Frontal cortex (tissue), 4 donors: ENCODE results near the gene NTMT1. TPM values are rescaled to one million over a fixed set of nuclear protein-coding genes. Genes with fewer than 3 reads are reported as not detected.

ENCODE experiments used
- DNase-seq, 2 donors: peaks; one replicate each; pipeline ENCODE4 v3.0.0; 2012; ENCODE audit warnings: low spot score in 2 of 2
- FAIRE-seq: peaks from 2 replicates; lab custom pipeline; 2012; peaks lifted over from hg19 to GRCh38; lab: Jason Lieb, UNC
- total RNA-seq: library from RNA; depleted of rRNA; stranded (reverse); fragments of >200 nt; gene quantifications from one replicate; pipeline ENCODE4 v1.2.3, GENCODE V29; 2014
- donor health status: control.
- donor health status: control.
- donor health status: control.

The NTMT1 gene
- total RNA-seq, 1 donor from 2014 or later: 11.4 TPM

GRCh38 chr9:129596541-129597331, 29.2 kb upstream of the NTMT1 start:
- FAIRE-seq (no peak), DNase-seq (peak in 1 of 2 donors; percentile 52)

DNA sequence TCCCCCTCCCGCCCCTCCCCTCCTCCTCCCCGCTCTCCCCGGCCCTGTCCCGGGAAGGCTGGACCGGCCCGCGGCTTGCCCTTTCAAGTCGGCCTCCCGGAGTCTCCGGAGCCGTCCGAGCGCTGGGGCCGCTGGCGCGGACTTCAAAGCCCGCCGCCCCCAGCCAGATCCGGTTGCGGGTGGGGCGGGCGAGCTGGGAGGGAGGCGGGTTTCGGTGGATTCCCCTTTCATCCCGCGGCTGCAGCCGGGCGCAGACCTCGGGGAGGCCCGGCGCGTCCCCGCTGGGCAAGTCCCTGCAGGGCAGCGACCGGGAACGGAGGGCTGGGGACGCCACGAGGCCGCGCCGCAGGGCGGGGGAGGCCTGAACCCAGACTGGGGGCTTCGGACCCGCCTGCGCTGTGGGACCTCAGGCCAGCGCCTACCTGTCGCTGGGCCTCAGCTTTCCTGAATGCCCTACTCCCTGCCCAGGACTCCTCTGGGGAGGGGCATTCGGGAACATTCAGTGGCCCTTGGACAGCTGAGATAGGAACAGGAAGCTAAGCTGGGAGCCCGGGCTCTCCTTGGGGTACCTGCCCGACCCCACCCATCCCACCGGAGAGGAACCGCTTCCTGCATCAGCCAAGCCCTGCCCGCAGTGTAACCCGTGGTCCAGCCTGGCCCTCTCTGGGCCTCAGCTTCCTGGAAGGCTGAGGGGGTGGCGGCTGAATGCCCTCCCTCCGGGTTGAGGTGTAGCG, 28.4 kb upstream of the NTMT1 start:
- FAIRE-seq: no peak
- peak in 1 of 2 donors; percentile 65 for DNase-seq

- FAIRE-seq (no peak), DNase-seq (no peak)
Observed at GRCh38 chr9:129598089-129598596, 27.8 kb upstream of the NTMT1 start.

DNA sequence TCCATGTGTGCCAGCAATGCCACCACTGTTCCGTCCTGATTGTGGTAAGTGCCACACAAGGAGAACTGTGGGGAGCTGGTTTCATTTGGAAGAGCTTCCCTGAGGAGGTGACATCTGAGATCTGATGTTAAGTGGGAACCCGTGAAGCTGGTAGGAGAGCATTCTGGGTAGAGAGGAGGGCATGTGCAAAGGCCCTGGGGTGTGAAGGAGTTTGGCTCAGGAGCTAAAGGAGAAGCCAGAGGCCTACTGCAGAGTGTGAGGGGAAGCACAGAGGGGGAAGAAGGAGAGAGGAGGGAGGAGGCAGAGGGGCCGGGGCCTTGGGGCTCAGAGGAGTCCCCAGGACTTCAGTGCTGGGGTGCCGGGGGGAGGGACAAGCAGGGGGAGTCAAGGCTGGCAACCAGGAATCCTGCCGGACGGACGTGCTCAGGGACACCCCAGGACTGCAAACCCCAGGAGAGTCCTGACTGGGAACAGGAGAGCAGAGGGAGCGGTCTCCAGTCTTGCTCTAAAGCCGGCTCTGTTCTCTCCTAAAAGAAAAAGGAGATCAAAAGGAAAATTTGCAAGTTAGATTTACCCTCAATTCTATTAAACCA, 24.8 kb upstream of the NTMT1 start:
- FAIRE-seq (no peak), DNase-seq (no peak)

GRCh38 chr9:129602598-129603415, 23.2 kb upstream of the NTMT1 start:
- DNase-seq: no peak
- FAIRE-seq: no peak

DNA sequence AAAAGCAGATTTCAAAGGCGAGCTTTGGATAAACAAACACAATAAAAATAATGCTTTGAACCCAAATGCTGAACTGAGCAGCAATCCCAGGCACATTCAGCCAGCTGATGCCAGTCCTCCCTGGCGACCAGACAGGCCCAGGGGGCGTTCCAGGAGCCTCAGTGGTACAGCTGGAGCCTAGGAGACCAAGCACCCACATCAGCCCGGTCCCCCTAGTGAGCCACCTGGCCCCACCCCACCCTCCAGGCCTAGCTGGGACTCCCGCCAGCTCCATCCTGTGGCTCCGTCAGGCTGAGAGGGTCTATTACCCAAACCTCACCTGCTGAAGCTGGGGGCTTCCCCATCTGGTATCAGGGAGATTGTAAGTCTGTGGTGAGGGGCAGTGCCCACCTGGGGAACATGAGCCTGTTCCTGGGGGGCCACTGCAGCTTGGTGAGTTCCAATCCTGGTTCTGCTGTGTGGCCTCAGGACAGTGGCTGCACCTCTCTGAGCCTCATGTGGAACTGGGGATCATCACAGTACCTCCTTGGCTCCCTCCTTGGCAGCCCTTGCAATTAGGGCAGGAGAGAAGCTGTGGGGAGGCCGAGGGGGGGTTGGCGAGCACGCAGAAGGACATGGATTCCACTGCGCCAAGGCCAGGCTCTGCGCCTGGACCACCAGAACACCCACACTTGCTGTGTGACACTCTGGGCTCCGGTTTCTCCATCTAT, 21.8 kb upstream of the NTMT1 start:
- DNase-seq: no peak
- no peak for FAIRE-seq

GRCh38 chr9:129604766-129605163, 21.2 kb upstream of the NTMT1 start:
- FAIRE-seq: no peak

GRCh38 chr9:129606161-129607026, 19.6 kb upstream of the NTMT1 start:
- no peak for FAIRE-seq
- DNase-seq: no peak

More at GRCh38 chr9:129604766-129605163, 21.2 kb upstream of the NTMT1 start:
- DNase-seq: no peak

DNA sequence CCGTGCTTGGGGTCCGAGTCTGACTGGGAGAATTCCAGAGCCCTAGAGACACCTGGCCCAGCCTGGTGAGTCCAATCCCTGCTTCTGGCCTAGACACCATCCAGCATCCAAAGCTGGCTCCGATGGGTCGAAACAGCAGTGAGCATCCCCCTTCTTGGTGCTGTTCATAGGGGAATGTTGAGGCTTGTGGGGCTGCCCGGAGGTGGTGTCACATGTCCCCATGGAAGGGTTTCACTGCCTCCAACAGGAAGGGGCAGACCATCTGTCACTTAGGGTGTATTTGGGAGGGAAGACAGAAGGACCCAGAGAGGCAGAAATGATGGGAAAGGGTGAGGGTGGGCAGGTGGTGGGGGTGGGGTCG, 19.0 kb upstream of the NTMT1 start:
- FAIRE-seq (no peak), DNase-seq (no peak)

GRCh38 chr9:129608561-129609481, 17.1 kb upstream of the NTMT1 start:
- DNase-seq (no peak), FAIRE-seq (no peak)

DNA sequence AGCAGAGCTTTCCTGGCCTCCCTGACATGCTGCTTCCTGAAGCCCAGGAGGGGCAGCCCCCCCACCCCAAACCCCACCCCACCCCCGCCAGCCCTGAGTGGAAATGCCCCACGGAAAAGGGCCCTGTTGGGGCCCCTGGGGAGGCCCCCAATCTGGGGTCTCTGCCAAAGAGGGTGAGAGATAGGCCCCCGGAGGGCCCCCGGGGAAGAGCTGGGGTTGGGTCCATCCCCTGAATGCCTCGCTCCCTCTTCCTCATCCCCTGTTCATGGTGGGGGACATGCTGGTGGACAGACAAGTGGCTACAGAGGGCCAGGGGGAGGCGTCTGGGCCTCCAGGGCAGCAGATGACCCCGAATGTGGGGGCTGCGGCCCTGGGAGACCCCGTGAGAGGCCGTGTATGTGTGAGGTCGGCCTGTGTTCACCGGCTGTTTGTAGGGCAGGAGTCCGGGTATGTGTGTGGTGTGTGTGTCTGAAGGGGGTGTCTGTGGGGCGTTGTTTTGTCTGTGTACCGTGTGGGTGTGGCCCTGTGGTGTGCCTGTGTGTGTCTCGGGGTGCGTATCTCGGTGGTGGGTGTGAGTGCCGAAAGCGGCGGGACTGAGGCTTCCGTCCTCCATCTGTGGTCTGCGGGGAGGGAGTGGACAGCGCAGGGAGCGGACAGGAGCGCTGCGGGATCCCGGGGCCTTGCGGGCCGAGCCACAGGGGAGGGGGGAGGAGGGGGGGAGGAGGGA, 16.3 kb upstream of the NTMT1 start:
- FAIRE-seq: no peak
- peak in 1 of 2 donors; percentile 67 for DNase-seq

- FAIRE-seq (no peak), DNase-seq (no peak)
Observed at GRCh38 chr9:129610213-129610472, 15.8 kb upstream of the NTMT1 start.

DNA sequence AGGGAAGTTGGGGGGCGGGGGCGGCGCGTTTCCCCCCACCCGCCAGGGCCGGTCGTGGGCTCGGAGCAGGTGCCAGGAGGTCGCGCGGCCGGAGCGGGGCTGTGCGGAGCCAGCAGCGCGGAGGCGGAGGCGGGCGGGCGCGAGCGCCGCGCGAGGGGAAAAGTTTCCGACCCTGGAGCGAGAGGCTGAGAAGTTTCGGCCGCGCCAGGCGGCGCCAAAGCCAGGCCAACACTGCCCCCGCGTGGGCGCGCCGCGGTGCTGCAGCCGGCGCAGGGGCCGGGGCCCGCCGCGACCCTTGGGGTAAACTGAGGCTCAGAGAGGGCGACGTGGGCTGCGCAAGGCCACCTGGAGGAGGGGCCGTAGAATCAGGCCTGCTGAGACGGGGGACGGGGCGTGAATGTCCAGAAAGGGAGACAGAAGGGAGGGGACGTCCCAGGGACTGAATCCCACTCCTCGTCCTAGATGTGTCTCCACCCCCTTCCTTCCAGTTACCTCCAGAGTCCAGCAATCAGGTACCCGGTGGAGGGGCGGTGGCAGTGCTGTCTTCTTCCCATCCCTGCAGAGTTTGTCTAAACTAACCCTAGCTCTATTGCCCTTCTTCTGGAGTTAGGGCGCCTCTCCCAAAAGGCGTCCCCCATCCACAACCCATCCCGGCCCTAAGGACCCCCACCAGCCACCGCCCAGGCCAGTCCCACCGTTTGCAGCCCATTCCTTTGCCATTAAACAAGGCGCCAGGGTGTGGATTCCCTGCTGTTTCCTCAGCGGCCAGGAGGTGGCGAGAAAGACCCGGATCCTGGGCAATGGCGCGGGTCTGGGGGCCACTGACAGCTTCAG, 15.3 kb upstream of the NTMT1 start:
- DNase-seq (peak; percentile 83 to 88), FAIRE-seq (no peak)

GRCh38 chr9:129611307-129611800, 14.6 kb upstream of the NTMT1 start:
- DNase-seq (no peak), FAIRE-seq (no peak)

DNA sequence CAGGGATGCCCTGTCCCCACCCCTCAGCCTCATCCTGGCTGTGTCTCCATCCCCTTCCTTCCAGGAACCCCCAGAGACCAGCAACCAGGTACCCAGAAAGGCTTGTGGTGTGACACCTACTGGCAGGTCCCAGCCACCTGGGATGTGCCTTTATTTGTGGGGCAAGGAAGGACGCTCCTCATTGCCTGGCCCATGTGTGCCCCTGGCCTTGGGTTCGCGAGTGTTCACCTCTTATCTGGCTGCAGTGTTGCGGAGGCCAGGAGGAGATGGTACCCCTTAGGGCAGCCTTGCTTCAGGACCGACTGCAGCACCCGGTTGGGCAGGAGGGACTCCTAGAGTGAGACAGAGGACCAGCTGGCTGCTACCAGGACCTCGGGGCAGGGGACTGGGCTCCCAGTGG, 13.8 kb upstream of the NTMT1 start:
- no peak for FAIRE-seq
- DNase-seq: no peak
